Measurements from ENCODE around the gene ADH5.
"Not testable (repeated sequence)": the region's sequence is repeated elsewhere in the genome, so short reads cannot be mapped to it uniquely, and the experiment has no call there.

Gene ADH5

DNA sequence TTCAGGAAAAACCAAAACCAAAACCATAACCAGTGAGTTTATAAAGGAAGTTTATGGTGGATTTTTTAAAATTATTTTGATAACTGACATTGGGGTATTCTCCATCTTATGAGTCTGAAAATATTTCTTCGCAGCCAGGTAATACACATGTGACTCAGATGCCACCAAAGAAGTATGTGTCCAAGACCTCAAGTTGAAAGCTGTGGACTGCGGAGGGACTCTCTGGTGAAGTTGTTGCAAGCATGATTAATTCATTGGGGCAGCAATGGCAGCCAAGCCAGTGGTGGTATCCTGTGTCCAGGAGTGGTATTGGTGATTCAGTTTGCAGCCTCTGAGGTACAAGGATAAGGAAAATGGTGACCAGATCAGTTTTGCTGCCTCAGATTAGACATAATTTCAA lies 14.0 kb upstream of the ADH5 start:
- DNase-seq: no peak
- Mint-ChIP-seq H3K27me3 (peaks cover 8 to 10% of the 10 kb centered on the region in 2 donors), H3K36me3 (ENCODE audit: insufficient read depth) (no peaks in the 10 kb centered on the region), H3K27ac (no peak overlapping the region), H3K4me3 (no peak overlapping the region), H3K9me3 (no peaks in the 10 kb centered on the region), H3K4me1 (ENCODE audit: low read depth in 2 of 2) (peaks cover 0 to 1% of the 10 kb centered on the region in 2 donors)
- ATAC-seq (replicated peaks): no peak

DNA sequence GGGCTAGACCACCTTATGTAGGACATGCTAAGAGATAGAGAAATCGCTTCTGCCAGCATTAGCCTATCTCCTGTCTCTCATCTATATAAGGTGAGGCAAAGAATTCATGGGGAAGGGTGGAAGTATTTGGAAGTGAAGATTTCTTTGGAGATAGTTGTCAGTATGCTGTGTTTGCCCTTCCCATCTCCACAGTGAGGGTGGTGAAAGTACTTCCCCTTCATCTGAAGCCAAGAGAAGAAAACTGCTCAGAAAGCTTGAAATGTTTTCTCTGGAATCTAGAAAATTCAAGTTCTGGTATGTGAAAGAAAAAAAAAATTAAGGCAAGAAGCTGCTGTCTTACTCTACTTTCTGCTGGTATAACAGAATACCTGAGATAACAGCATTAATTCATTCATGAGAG lies 12.3 kb upstream of the ADH5 start:
- Mint-ChIP-seq H3K4me1 (ENCODE audit: low read depth in 2 of 2) (peaks cover 0 to 1% of the 10 kb centered on the region in 2 donors), H3K36me3 (ENCODE audit: insufficient read depth) (no peaks in the 10 kb centered on the region), H3K4me3 (no peak overlapping the region), H3K27ac (no peak overlapping the region), H3K27me3 (peaks cover 20 to 25% of the 10 kb centered on the region in 2 donors), H3K9me3 (no peaks in the 10 kb centered on the region)
- no peak for ATAC-seq (replicated peaks)
- no peak for DNase-seq

GRCh38 chr4:99099814-99100213 lies 11.2 kb upstream of the ADH5 start:
- H3K36me3 Mint-ChIP-seq (ENCODE audit: insufficient read depth); H3K9me3 Mint-ChIP-seq; DNase-seq; ATAC-seq (replicated peaks); H3K27ac Mint-ChIP-seq; H3K4me3 Mint-ChIP-seq; H3K4me1 Mint-ChIP-seq (ENCODE audit: low read depth in 2 of 2): not testable (repeated sequence)
- H3K27me3 Mint-ChIP-seq: peaks cover 20 to 25% of the 10 kb centered on the region in 2 donors

GRCh38 chr4:99099311-99099710 lies 10.7 kb upstream of the ADH5 start:
- no peak overlapping the region for H3K27ac Mint-ChIP-seq
- no peaks in the 10 kb centered on the region for H3K36me3 Mint-ChIP-seq (ENCODE audit: insufficient read depth)
- H3K4me3 Mint-ChIP-seq: no peak overlapping the region
- no peaks in the 10 kb centered on the region for H3K9me3 Mint-ChIP-seq
- DNase-seq (no peak), ATAC-seq (replicated peaks) (no peak)
- H3K27me3 Mint-ChIP-seq: peaks cover 20 to 25% of the 10 kb centered on the region in 2 donors
- H3K4me1 Mint-ChIP-seq (ENCODE audit: low read depth in 2 of 2): no peaks in the 10 kb centered on the region

GRCh38 chr4:99091841-99092240 lies 3.3 kb upstream of the ADH5 start:
- H3K4me3 Mint-ChIP-seq; H3K27ac Mint-ChIP-seq; ATAC-seq (replicated peaks): not testable (repeated sequence)

DNA sequence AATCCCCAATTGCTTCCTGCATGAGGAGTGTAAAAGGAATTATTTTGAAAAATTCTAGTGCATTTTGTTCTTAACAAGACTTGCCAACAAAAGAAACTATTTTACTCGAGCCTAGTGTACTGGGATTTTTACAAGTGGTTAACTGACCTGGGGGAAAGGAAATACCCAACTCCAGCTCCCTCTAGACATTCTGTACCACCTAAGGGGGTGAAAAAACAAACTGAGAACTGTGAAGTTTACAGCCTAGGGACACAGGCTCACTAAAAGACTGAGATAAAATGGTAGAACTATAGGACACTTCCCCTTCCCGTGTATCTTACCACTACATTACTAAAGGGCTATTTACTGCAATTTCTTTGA lies 2.6 kb upstream of the ADH5 start:
- H3K27me3 Mint-ChIP-seq: peaks cover 0 to under 1% of the 10 kb centered on the region in 2 donors
- H3K27ac Mint-ChIP-seq: no peak overlapping the region
- DNase-seq (no peak), ATAC-seq (replicated peaks) (no peak)
- no peaks in the 10 kb centered on the region for H3K9me3 Mint-ChIP-seq
- peaks cover 26 to 34% of the 10 kb centered on the region in 2 donors for H3K4me1 Mint-ChIP-seq (ENCODE audit: low read depth in 2 of 2)
- H3K36me3 Mint-ChIP-seq (ENCODE audit: insufficient read depth): peaks cover 19% of the 10 kb centered on the region
- no peak overlapping the region for H3K4me3 Mint-ChIP-seq

More at GRCh38 chr4:99091841-99092240, 3.3 kb upstream of the ADH5 start:
- Mint-ChIP-seq H3K36me3 (ENCODE audit: insufficient read depth) (peaks cover 19% of the 10 kb centered on the region), H3K4me1 (ENCODE audit: low read depth in 2 of 2) (peaks cover 24 to 28% of the 10 kb centered on the region in 2 donors)
- H3K9me3 Mint-ChIP-seq, H3K27me3 Mint-ChIP-seq, DNase-seq: not testable (repeated sequence)

- DNase-seq: no peak
- H3K27ac Mint-ChIP-seq: peak overlapping the region in 1 of 2 donors; percentile 91
- H3K36me3 Mint-ChIP-seq (ENCODE audit: insufficient read depth): peaks cover 19% of the 10 kb centered on the region
- H3K27me3 Mint-ChIP-seq: no peaks in the 10 kb centered on the region
- H3K9me3 Mint-ChIP-seq: no peaks in the 10 kb centered on the region
- H3K4me3 Mint-ChIP-seq: peak overlapping the region; percentile 9 to 90
- no peak for ATAC-seq (replicated peaks)
- H3K4me1 Mint-ChIP-seq (ENCODE audit: low read depth in 2 of 2): peaks cover 27 to 37% of the 10 kb centered on the region in 2 donors
These were observed 2.1 kb upstream of the ADH5 start for GRCh38 chr4:99090481-99091215.

DNA sequence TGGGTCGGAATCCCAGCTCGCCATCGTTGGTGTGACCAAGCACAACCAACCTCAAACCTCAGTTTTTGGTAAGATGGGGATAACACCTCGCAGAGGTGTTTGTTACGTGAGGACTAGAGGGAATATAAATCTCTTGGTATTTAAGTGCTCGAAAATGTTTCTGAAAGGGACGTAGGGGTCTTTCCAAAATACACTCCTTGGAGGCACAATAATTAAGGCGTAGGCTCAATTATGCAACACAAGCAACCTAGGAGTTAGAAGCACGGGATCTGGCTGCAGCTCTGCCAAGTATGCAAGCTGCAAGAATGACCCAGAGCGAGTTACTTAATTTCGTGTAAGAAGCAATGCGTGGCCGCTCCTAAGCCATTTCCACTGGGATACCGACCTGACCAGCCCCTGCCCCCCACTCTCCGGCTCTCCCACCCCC lies 552 bp downstream of the ADH5 start:
- H3K27me3 Mint-ChIP-seq: no peaks in the 10 kb centered on the region

GRCh38 chr4:99084595-99084994 lies 4.0 kb downstream of the ADH5 start:
- Mint-ChIP-seq H3K36me3 (ENCODE audit: insufficient read depth) (peaks cover 65% of the 10 kb centered on the region), H3K27me3 (no peaks in the 10 kb centered on the region), H3K4me1 (ENCODE audit: low read depth in 2 of 2) (peaks cover 26 to 30% of the 10 kb centered on the region in 2 donors), H3K27ac (peak overlapping the region in 1 of 2 donors; percentile 45), H3K4me3 (no peak overlapping the region), H3K9me3 (no peaks in the 10 kb centered on the region)
- no peak for ATAC-seq (replicated peaks)
- no peak for DNase-seq

More for the DNA sequence above, 552 bp downstream of the ADH5 start:
- Mint-ChIP-seq H3K36me3 (ENCODE audit: insufficient read depth) (peaks cover 34% of the 10 kb centered on the region), H3K9me3 (no peaks in the 10 kb centered on the region), H3K27ac (peak overlapping the region; percentile 91), H3K4me3 (peak overlapping the region; percentile 88 to 90), H3K4me1 (ENCODE audit: low read depth in 2 of 2) (peaks cover 34 to 46% of the 10 kb centered on the region in 2 donors)
- ATAC-seq (replicated peaks) (peak; percentile 11), DNase-seq (no peak)

DNA sequence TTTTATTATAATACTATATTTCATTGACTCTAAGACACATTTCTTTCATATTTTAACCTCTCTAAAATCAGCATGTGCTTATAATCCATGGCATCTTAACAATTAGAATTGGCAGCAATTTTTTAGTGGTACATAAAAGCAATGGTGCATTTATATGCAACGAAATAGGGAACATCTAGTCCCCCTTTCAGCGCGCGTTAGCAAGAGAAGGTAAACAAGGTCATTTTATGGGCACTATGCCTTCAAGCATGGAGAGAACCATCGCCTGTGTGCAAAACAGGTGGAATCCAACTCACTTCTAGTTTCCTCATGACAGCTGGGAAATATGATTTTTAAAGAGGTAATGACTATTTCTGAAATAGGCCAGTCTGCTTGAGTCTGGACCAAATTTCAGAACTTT lies 6.4 kb downstream of the ADH5 start:
- Mint-ChIP-seq H3K9me3 (no peaks in the 10 kb centered on the region), H3K27ac (no peak overlapping the region), H3K4me3 (no peak overlapping the region), H3K4me1 (ENCODE audit: low read depth in 2 of 2) (peaks cover 17 to 25% of the 10 kb centered on the region in 2 donors), H3K27me3 (no peaks in the 10 kb centered on the region), H3K36me3 (ENCODE audit: insufficient read depth) (peaks cover 62% of the 10 kb centered on the region)
- ATAC-seq (replicated peaks) (no peak), DNase-seq (no peak)

- not testable (repeated sequence) for DNase-seq; H3K27ac Mint-ChIP-seq; ATAC-seq (replicated peaks); H3K9me3 Mint-ChIP-seq; H3K27me3 Mint-ChIP-seq; H3K4me3 Mint-ChIP-seq
- Mint-ChIP-seq H3K4me1 (ENCODE audit: low read depth in 2 of 2) (peaks cover 12 to 17% of the 10 kb centered on the region in 2 donors), H3K36me3 (ENCODE audit: insufficient read depth) (peaks cover 69% of the 10 kb centered on the region)
These were observed 7.7 kb downstream of the ADH5 start for GRCh38 chr4:99080869-99081268.

DNA sequence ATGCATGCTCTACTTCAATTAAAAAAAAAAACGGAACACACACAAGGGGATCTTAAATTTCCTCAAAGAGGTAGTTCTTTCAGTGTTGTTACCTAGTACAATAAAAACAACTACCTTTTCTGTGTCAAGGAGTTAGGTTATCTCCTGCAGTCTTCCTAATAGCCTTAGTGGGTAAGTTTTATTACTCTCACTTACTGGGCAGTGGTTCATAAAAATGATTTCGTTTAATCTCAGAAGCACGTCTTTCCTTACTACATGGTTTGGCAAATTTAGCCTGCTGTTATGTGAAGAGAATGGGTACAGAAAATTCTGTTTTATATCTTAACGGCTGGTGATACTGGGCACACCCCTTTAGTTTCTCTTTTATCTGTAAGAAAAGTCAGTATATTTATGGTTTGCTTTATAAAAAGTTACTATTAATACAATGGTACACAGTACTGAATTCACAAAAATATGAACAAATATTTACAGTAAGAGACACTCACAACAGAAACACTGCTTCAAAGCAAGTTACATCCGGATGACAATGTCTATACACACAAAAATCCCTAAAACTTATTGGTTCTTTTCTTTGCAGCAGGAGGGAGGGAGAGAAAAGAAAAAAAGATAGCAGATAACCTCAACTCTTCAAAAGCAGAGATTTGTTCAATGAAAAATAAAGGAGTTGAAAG lies 8.8 kb downstream of the ADH5 start:
- Mint-ChIP-seq H3K4me1 (ENCODE audit: low read depth in 2 of 2) (peaks cover 7 to 10% of the 10 kb centered on the region in 2 donors), H3K27ac (peak overlapping the region in 1 of 2 donors; percentile 72), H3K27me3 (no peaks in the 10 kb centered on the region), H3K4me3 (no peak overlapping the region), H3K36me3 (ENCODE audit: insufficient read depth) (peaks cover 80% of the 10 kb centered on the region), H3K9me3 (no peaks in the 10 kb centered on the region)
- DNase-seq (no peak), ATAC-seq (replicated peaks) (no peak)

DNA sequence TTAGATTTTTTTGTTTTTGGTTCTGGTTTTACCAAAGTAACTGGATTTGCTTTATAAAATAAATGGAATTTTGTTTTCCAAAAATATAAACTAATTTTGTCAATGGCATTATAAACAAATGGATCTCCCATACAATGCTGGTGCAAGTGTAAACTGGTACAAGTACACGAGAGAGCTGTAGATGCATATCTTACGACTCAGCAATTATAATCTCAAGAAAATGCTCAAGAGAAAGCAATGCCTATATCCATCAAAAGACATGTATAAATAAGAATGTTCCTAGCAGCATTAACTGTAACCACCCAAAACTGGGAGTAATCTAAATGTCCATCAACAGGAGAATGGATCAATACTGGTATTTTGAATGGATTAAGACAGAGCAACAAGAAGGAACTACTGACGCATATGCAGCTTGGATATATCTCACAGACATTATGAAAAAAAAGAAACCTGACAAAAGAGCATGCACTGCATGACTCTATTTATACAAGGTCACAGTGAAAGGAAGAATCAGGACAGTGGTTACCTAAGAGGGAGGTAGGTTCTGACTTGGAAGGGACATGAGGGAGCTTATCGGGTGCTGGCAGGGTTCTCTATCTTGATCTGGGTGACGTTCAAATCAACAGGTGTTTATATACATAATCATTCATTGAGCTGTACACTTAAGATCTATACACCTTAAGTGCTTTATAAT lies 9.5 kb downstream of the ADH5 start:
- Mint-ChIP-seq H3K36me3 (ENCODE audit: insufficient read depth) (peaks cover 82% of the 10 kb centered on the region), H3K27me3 (no peaks in the 10 kb centered on the region), H3K4me1 (ENCODE audit: low read depth in 2 of 2) (peaks cover 7% of the 10 kb centered on the region in 2 donors), H3K27ac (peak overlapping the region in 1 of 2 donors; percentile 72), H3K9me3 (no peaks in the 10 kb centered on the region), H3K4me3 (no peak overlapping the region)
- ATAC-seq (replicated peaks) (no peak), DNase-seq (no peak)

Data from effector memory CD8-positive, alpha-beta T cell (primary cell).